HG03095 (cell line): ENCODE results near the gene TNP1.

ENCODE experiments used
- ATAC-seq: cut with Tn5 transposase; IDR thresholded peaks from one replicate; pipeline ENCODE4 v1.9.1; 2021; ENCODE audit warnings: moderate library complexity; ENCODE audit not compliant: unreplicated experiment

TNP1 gene

DNA sequence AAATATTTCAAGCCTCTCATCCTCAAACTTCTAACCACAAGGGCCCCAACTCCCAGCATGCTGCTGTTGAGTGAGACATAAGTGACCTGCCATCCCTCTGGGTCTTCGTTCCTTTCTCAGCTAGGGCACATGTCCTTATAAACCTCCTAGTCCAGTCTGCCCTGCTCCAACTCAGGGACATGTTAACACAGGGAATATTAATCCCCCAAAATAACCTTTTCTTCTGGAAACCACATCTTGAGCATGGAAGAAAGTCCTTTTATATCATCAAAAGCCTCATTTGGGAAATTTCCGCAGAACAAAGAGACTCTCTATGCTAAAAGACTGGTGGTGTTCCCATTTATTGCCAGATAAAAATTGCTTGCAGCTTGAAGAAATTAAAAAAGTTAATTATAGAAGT lies 14.4 kb downstream of the TNP1 start:
- no peak for ATAC-seq

- ATAC-seq = no peak
These were observed 17.2 kb downstream of the TNP1 start for GRCh38 chr2:216842636-216843035.

- ATAC-seq = no peak
These were observed 20.2 kb downstream of the TNP1 start for GRCh38 chr2:216839688-216840087.

DNA sequence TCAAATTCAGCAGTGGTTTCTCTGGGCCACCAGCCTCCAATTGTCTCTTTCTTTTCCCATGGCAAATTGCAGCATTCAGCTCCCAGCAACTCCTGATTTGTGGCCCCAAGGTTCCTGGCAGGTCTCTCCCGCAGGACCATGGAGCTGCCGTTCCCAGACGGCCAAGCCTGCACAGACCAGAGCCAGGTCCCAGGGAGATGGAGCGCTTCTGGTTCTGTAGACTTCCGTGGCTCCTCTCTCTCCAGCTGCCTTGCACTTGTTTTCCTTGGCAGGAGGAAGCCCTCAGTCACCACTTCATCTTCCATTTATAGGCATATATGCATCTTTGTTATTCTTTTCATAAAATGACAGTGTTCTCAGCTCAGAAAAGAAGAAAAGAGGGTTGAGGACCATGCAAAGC lies 21.7 kb downstream of the TNP1 start:
- ATAC-seq = no peak

DNA sequence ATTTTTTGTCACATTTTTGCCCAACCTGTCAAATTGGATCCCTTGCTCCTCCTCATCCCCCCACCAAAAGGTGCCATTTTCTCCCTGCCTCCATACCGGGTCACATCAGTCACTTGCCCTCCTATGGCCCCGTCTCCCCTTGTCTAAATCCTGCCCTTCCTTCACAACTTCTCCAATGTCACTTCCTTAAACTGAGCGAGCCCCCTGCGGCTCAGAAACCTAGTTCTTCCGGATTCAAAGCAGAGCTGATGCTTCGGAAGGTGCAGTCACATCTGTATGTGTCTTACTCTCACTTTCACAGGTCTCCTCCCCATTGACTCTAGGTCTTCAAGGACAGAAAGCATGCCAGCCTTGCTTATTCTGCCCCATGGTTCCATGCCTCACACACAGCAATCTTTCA lies 22.1 kb downstream of the TNP1 start:
- ATAC-seq = no peak

- no peak for ATAC-seq
These were observed 26.8 kb downstream of the TNP1 start for GRCh38 chr2:216833061-216833460.

DNA sequence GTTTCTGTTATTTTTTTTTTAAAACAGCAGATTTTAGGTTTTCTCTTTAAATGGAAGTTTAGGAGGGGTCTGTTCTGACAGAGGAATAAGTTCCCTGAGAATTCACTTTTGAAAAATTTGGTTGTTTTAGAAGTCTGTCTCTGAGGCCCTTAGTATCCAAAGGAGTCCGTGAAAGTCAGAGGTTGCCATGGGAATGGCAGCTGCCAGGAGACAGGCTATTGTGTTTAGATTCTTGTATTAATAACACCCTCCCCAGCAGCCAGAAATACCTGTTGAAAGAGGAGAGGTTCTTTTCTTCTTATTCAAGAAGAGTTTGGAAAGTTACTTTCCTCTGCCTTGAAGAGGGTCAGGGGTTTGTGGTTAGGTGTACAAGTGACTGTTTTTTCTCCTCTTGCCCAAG lies 29.5 kb downstream of the TNP1 start:
- no peak for ATAC-seq

DNA sequence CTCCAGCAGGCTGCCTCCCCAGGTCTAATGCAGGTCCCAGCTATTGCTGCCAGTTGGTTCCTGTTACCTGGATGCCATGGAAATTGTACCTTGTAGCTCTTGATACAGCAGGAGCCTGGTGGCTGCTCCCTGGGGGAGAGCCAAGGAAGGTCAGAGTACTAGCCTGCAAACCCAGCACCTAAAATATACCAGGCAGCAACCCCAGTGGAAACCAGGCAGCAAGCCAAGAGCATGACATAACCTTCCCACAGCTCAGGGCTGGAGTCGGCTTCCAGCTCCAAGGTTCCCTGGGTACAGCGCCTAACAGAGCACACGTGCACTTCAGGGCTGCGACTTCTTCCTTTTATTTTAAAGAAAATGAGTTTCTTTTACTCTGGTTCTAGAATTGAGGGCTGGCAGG lies 30.3 kb downstream of the TNP1 start:
- ATAC-seq = no peak

GRCh38 chr2:216827073-216827720 lies 32.7 kb downstream of the TNP1 start:
- no peak for ATAC-seq

GRCh38 chr2:216822470-216822869 lies 37.4 kb downstream of the TNP1 start:
- ATAC-seq = no peak

DNA sequence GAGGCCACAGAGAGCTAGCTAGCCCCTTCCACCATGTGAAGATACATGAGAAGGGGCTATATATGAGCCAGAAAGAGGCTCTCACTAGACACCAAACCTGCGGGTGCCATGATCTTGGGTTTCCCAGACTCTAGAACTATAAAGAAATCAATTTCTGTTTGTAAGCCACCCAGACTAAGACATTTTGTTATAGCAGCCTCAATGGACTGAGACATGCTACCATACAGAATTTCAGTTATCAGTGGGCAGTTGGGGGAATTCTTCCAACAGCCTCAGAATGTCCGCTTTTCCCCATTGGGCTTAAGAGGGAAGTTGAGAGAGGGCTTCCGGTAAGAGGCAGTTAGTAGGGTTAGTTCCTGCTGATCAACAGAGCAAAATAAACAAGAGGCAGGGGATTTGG lies 39.2 kb downstream of the TNP1 start:
- no peak for ATAC-seq

GRCh38 chr2:216819766-216820165 lies 40.1 kb downstream of the TNP1 start:
- ATAC-seq = no peak

- no peak for ATAC-seq
These were observed 40.8 kb downstream of the TNP1 start for GRCh38 chr2:216819055-216819454.

GRCh38 chr2:216810399-216811160 lies 49.3 kb downstream of the TNP1 start:
- ATAC-seq = no peak
